Breast epithelium (tissue), 4 donors: ENCODE data around the gene TXNDC2. TPM values are rescaled to one million over a fixed set of nuclear protein-coding genes. Genes with fewer than 3 reads are reported as not detected.
A peak's percentile ranks its signal among the peaks of the same experiment; 100 is the strongest.

Source experiments
- DNase-seq, 2 donors: peaks; one replicate each; pipeline ENCODE4 v3.0.0-alpha.2; 2019; ENCODE audit warnings: low spot score in 2 of 2
- H3K27ac ChIP-seq, 2 donors: fragments of 200-600 bp; sonication (generic) in 1 of 2; one replicate each; pipeline ENCODE4 v1.5.1; 2016 to 2019; ENCODE audit warnings: mild to moderate bottlenecking in 1 of 2
- H3K27me3 ChIP-seq, 2 donors: fragments of 200-600 bp; sonication (generic) in 1 of 2; one replicate each; pipeline versions ENCODE4 v1.5.1 to v1.6.0; 2017 to 2019; ENCODE audit warnings: control low read depth in 1 of 2, mild to moderate bottlenecking in 1 of 2
- H3K36me3 ChIP-seq: fragments of 200-600 bp; one replicate; pipeline ENCODE4 v1.5.1; 2019
- H3K4me1 ChIP-seq, 2 donors: fragments of 200-600 bp; sonication (generic); one replicate each; pipeline ENCODE4 v1.5.1; 2016 to 2019; ENCODE audit warnings: control low read depth in 1 of 2
- H3K4me3 ChIP-seq, 3 donors: fragments of 200-600 bp; sonication (generic); 1 replicate in 2 of 3; 2 replicates in 1 of 3; pipeline ENCODE4 v1.5.1; 2016 to 2019; ENCODE audit warnings: mild to moderate bottlenecking in 3 of 3, moderate library complexity in 2 of 3
- H3K9me3 ChIP-seq, 2 donors: fragments of 200-600 bp; sonication (generic) in 1 of 2; one replicate each; pipeline ENCODE4 v1.5.1; 2016 to 2019; ENCODE audit warnings: control low read depth in 1 of 2
- CTCF ChIP-seq, 3 donors: fragments of 450-650 bp; IDR thresholded peaks; one replicate each; pipeline ENCODE4 v1.5.1; 2016 to 2017; ENCODE audit warnings: antibody characterized with exemption in 3 of 3, mild to moderate bottlenecking in 3 of 3, moderate library complexity in 3 of 3
- POLR2A ChIP-seq: fragments of 450-650 bp; IDR thresholded peaks from one replicate; pipeline ENCODE4 v1.6.1; 2016; ENCODE audit warnings: antibody characterized with exemption, mild to moderate bottlenecking, moderate library complexity
- POLR2AphosphoS5 ChIP-seq, 3 donors: sonication (generic); formaldehyde crosslinking; IDR thresholded peaks; one replicate each; pipeline ENCODE4 v1.6.1; 2017; ENCODE audit warnings: antibody characterized with exemption in 3 of 3
- intact Hi-C: fragments of 100-400 bp; cut with DNase I; formaldehyde crosslinking; loops from one replicate; pipeline ENCODE4 v1.15.1; 2023; ENCODE audit warnings: low total_unique reads
- total RNA-seq, 3 donors: library from RNA; depleted of rRNA; stranded (reverse); fragments of >200 nt; gene quantifications; one replicate each; pipeline ENCODE4 v1.1.0, GENCODE V29; 2016

Gene TXNDC2
- total RNA-seq, 3 donors from 2014 or later = 0.16 TPM; not detected in 2

GRCh38 chr18:9876212-9876866 lies 9.4 kb upstream of the TXNDC2 start:
- Histone ChIP-seq H3K4me3 (peak overlapping the region in 1 of 3 donors; percentile 21), H3K9me3 (no peaks in the 10 kb centered on the region), H3K27me3 (no peaks in the 10 kb centered on the region), H3K36me3 (no peaks in the 10 kb centered on the region), H3K27ac (peak overlapping the region in 1 of 2 donors; percentile 17), H3K4me1 (no peaks in the 10 kb centered on the region)
- TF ChIP-seq POLR2A (no peak), POLR2AphosphoS5 (IDR thresholded peaks at IDR 0.05) (no peak), CTCF (IDR thresholded peaks at IDR 0.05) (no peak)
- intact Hi-C loops = loop anchor here (1.0 kb wide), 1 partner anchor 9 kb away; no protein-coding TSS in a partner anchor
- no peak for DNase-seq

GRCh38 chr18:9876867-9877654 lies 8.7 kb upstream of the TXNDC2 start:
- Histone ChIP-seq H3K27me3 (no peaks in the 10 kb centered on the region), H3K36me3 (no peaks in the 10 kb centered on the region), H3K4me3 (peak overlapping the region; percentile 1 to 24 (median 21)), H3K27ac (peak overlapping the region; percentile 3 to 17), H3K9me3 (no peaks in the 10 kb centered on the region), H3K4me1 (no peaks in the 10 kb centered on the region)
- intact Hi-C loops = loop anchor here (1.0 kb wide), 1 partner anchor 10 kb away; no protein-coding TSS in a partner anchor
- TF ChIP-seq CTCF (IDR thresholded peaks at IDR 0.05) (no peak), POLR2AphosphoS5 (IDR thresholded peaks at IDR 0.05) (no peak), POLR2A (no peak)
- no peak for DNase-seq

- intact Hi-C loops = no loop called here
- H3K27ac ChIP-seq = peak overlapping the region in 1 of 2 donors; percentile 3
Observed at GRCh38 chr18:9877655-9878014, 8.1 kb upstream of the TXNDC2 start.

GRCh38 chr18:9878095-9878494 lies 7.7 kb upstream of the TXNDC2 start:
- Histone ChIP-seq H3K4me1 (no peaks in the 10 kb centered on the region), H3K27me3 (no peaks in the 10 kb centered on the region), H3K4me3 (no peak overlapping the region), H3K27ac (no peak overlapping the region), H3K9me3 (no peaks in the 10 kb centered on the region), H3K36me3 (no peaks in the 10 kb centered on the region)
- TF ChIP-seq POLR2AphosphoS5 (IDR thresholded peaks at IDR 0.05) (no peak), CTCF (IDR thresholded peaks at IDR 0.05) (no peak), POLR2A (no peak)
- DNase-seq = no peak
- intact Hi-C loops = no loop called here

More at GRCh38 chr18:9877655-9878014, 8.1 kb upstream of the TXNDC2 start:
- DNase-seq = no peak
- H3K9me3 ChIP-seq = no peaks in the 10 kb centered on the region
- no peaks in the 10 kb centered on the region for H3K36me3 ChIP-seq
- no peaks in the 10 kb centered on the region for H3K27me3 ChIP-seq
- no peak for TF ChIP-seq POLR2A
- no peaks in the 10 kb centered on the region for H3K4me1 ChIP-seq
- H3K4me3 ChIP-seq = peak overlapping the region in 1 of 3 donors; percentile 4

- no peak overlapping the region for H3K27ac ChIP-seq
- TF ChIP-seq POLR2A (no peak), CTCF (IDR thresholded peaks at IDR 0.05) (no peak), POLR2AphosphoS5 (IDR thresholded peaks at IDR 0.05) (no peak)
- no peaks in the 10 kb centered on the region for H3K36me3 ChIP-seq
- H3K4me1 ChIP-seq = no peaks in the 10 kb centered on the region
- intact Hi-C loops = no loop called here
- no peaks in the 10 kb centered on the region for H3K9me3 ChIP-seq
- DNase-seq = no peak
- H3K4me3 ChIP-seq = no peak overlapping the region
- H3K27me3 ChIP-seq = no peaks in the 10 kb centered on the region
Observed at GRCh38 chr18:9878783-9879242, 7.0 kb upstream of the TXNDC2 start.
